Gastroesophageal sphincter (tissue), 3 donors: ENCODE data around the gene MACF1.

Experiments used
- EP300 ChIP-seq: sonication (generic); formaldehyde crosslinking; IDR thresholded peaks from one replicate; pipeline ENCODE4 v1.6.1; 2017; ENCODE audit warnings: antibody characterized with exemption, mild to moderate bottlenecking
- POLR2A ChIP-seq, 2 donors: fragments of 450-650 bp; IDR thresholded peaks; one replicate each; pipeline ENCODE4 v1.6.1; 2017; ENCODE audit warnings: antibody characterized with exemption in 2 of 2, mild to moderate bottlenecking in 2 of 2, moderate library complexity in 1 of 2
- TF ChIP-seq, protein P1 (sequence below), 4 experiments: fragments of 200-600 bp in 2 of 4; fragments of 450-650 bp in 2 of 4; sonication (generic) in 1 of 4; IDR thresholded peaks; one replicate each; pipeline ENCODE4 v1.5.1; 2017 to 2019; ENCODE audit warnings: antibody characterized with exemption in 4 of 4, mild to moderate bottlenecking in 2 of 4, moderate library complexity in 2 of 4

DNA sequence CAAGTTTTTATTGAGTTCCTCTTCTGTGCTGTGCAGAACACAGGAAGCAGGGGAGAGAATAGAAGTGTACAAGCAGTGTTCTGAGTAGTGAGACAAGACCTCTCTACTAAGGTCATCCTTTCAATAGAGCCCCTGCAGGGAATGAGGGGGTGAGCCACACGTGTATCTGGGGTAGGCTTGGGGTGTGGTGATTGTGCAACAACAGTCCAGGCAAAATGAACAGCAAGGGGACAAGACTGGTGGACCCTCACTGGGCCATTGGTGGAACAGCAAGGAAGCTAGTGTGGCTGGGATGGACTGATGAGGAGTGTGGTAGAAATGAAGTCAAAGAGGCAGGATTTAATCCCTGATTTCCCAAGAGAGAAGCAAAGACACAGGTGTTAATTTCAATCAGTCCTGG lies 278.8 kb downstream of the MACF1 start:
- TF ChIP-seq, protein P1, sequence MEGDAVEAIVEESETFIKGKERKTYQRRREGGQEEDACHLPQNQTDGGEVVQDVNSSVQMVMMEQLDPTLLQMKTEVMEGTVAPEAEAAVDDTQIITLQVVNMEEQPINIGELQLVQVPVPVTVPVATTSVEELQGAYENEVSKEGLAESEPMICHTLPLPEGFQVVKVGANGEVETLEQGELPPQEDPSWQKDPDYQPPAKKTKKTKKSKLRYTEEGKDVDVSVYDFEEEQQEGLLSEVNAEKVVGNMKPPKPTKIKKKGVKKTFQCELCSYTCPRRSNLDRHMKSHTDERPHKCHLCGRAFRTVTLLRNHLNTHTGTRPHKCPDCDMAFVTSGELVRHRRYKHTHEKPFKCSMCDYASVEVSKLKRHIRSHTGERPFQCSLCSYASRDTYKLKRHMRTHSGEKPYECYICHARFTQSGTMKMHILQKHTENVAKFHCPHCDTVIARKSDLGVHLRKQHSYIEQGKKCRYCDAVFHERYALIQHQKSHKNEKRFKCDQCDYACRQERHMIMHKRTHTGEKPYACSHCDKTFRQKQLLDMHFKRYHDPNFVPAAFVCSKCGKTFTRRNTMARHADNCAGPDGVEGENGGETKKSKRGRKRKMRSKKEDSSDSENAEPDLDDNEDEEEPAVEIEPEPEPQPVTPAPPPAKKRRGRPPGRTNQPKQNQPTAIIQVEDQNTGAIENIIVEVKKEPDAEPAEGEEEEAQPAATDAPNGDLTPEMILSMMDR (IDR thresholded peaks at IDR 0.05) = no peak
- TF ChIP-seq POLR2A (IDR thresholded peaks at IDR 0.05) (no peak), EP300 (no peak)
